ENCODE measurements around the gene SPTBN2.

DNA sequence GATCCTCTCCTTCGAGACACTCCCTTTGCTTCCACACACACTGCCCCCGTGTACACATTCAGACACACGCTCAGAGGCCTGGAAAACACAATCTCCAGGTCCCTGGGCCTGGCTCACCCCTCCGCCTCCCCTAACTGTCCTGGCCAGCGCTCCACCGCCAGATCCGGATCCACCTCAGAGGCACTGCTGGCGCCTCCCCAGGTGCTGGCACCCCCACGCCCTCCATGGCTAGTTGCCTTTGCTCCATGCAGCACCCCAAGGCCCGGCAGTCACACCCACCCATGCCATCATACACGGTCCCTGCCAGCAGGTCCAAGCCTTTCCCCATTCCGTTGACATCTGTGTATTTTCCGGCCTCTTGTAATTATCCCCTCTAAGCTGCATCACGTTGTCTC, 11.1 kb downstream of the SPTBN2 start:
- TF ChIP-seq EGR1 (IDR thresholded peaks at IDR 0.05) = no peak
- no peak for TF ChIP-seq TEAD4 (IDR thresholded peaks at IDR 0.05)
- no peak for TF ChIP-seq TCF12 (IDR thresholded peaks at IDR 0.05; ENCODE audit: low read depth)

Measured in Ishikawa (cell line).